ENCODE measurements around the gene CASP9.

GRCh38 chr1:15444468-15445389 lies 79.3 kb downstream of the CASP9 start:
- TF ChIP-seq CTCF (IDR thresholded peaks at IDR 0.05): no peak
- no peak for TF ChIP-seq ZFX (IDR thresholded peaks at IDR 0.05; ENCODE audit: borderline replicate concordance)
